Measurements from ENCODE around the gene B3GALT6.

Gene B3GALT6

DNA sequence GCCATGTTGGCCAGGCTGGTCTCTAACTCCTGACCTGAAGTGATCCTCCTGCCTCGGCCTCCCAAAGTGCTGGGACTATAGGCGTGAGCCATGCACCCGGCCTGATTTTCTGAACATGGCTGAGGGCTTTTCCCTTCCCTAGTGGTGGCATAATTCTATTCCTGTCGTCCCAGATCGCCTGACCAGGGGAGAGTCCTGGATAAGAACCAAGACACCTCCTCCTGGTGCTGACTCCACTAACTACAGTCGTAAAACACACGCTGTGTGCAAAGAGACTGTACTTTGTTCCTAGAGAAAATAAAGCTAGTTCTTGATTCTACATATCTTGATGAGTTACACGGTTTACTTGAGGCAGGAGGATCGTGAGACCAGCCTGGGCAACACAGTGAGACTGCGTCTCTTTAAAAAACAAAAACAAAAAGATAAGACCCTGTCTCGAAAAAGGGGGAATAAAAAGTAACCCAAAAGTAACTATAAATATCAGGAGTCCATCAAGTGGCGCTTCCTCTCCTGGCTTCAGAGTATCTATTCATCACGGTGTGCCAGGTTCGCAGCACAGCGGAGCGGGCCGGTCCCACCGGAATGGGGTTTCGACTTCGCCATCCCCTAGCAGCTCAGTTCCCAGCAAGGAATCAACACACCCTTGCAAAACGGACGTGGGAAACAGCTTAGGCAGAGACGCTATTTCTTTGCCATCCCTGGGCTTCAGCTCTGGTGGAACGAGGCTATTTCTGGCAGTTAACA lies 1.2 kb upstream of the B3GALT6 start:
- TF ChIP-seq, protein P1, sequence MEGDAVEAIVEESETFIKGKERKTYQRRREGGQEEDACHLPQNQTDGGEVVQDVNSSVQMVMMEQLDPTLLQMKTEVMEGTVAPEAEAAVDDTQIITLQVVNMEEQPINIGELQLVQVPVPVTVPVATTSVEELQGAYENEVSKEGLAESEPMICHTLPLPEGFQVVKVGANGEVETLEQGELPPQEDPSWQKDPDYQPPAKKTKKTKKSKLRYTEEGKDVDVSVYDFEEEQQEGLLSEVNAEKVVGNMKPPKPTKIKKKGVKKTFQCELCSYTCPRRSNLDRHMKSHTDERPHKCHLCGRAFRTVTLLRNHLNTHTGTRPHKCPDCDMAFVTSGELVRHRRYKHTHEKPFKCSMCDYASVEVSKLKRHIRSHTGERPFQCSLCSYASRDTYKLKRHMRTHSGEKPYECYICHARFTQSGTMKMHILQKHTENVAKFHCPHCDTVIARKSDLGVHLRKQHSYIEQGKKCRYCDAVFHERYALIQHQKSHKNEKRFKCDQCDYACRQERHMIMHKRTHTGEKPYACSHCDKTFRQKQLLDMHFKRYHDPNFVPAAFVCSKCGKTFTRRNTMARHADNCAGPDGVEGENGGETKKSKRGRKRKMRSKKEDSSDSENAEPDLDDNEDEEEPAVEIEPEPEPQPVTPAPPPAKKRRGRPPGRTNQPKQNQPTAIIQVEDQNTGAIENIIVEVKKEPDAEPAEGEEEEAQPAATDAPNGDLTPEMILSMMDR (IDR thresholded peaks at IDR 0.05; ENCODE audit: insufficient read depth, low read length, poor library complexity, severe bottlenecking), result no peak
- Histone ChIP-seq H3K4me3 (replicated peaks; ENCODE audit: low read depth, low read length) (peak overlapping the region; percentile 95), H3K27me3 (replicated peaks; ENCODE audit: control insufficient read depth, insufficient read depth, low read length) (no peaks in the 10 kb centered on the region), H3K36me3 (ENCODE audit: control insufficient read depth, insufficient read depth, low read length) (peaks cover 23% of the 10 kb centered on the region)
- DNase-seq (ENCODE audit: extremely low read depth, insufficient read length), result no peak

DNA sequence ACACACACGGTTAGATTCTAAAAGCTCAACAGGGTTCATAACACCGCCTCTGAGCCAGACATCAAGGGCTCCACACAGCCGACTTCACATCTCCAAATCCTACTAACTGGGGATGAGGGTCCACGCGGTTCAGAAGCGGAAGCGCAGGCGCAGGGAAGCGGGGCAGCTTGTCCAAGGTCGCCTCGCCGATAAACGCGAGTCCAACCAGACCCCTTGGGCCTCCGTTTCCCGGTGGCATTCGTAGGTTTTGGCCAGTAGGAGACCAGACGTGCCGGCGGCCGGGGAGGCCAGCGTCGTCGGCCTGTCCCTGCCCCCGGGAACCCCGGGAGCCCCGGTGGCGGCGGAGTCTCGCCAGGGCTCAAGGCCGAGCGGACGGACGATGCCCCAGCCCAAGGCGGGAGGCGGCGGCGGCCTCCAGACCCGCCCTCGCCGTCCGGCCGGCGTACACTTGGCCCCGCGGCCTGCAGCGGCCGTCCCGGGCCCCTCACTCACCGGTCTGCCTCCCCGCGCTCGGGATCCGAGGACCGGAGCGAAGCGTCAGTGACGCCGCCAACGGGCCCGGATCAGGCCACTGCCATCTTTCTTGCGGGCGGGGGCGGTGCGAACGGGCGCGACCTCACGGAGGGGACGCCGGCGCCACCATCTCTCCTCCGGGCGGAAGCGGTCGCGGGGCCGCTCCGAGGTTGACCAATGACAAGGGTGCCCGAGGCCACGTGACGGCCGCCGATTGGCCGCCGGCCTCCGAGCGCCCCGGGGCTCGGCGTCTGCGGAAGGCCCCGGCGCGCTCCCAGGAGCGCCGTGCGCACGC lies 433 bp upstream of the B3GALT6 start, which contains the start of gene SDF4:
SDF4 (minus strand) TSS at position 602 of the 808 bp plus-strand sequence. CDS start 3,229 bp downstream, outside the sequence.
- H3K36me3 ChIP-seq (ENCODE audit: control insufficient read depth, insufficient read depth, low read length), result peaks cover 20% of the 10 kb centered on the region
- no peaks in the 10 kb centered on the region for H3K27me3 ChIP-seq (replicated peaks; ENCODE audit: control insufficient read depth, insufficient read depth, low read length)
- TF ChIP-seq, protein P1 (IDR thresholded peaks at IDR 0.05; ENCODE audit: insufficient read depth, low read length, poor library complexity, severe bottlenecking), result no peak
- H3K4me3 ChIP-seq (replicated peaks; ENCODE audit: low read depth, low read length), result peak within 1 kb of the TSS; percentile 95
- DNase-seq (ENCODE audit: extremely low read depth, insufficient read length), result peak; percentile 98

DNA sequence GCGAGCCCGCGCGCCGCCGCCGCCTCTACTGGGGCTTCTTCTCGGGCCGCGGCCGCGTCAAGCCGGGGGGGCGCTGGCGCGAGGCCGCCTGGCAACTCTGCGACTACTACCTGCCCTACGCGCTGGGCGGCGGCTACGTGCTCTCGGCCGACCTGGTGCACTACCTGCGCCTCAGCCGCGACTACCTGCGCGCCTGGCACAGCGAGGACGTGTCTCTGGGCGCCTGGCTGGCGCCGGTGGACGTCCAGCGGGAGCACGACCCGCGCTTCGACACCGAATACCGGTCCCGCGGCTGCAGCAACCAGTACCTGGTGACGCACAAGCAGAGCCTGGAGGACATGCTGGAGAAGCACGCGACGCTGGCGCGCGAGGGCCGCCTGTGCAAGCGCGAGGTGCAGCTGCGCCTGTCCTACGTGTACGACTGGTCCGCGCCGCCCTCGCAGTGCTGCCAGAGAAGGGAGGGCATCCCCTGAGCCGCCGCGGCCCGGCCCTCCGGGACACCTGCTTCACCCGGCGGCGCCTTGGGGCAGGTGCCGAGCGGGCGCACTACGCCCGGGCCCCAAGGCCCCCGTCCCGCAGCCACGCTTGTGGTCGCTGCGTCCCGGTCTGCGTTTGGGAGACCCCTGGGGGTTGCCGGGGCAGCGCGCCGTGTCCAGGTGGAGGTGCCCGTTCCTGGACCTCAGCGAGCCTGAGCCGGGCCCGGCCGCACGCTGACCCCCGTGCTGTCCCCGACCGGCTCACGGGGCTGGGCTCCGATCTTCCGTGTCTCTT lies 944 bp downstream of the B3GALT6 start:
- TF ChIP-seq, protein P1 (IDR thresholded peaks at IDR 0.05; ENCODE audit: insufficient read depth, low read length, poor library complexity, severe bottlenecking), result no peak
- Histone ChIP-seq H3K4me3 (replicated peaks; ENCODE audit: low read depth, low read length) (peak overlapping the region; percentile 46; the same call in 1 of the 2 replicates), H3K27me3 (replicated peaks; ENCODE audit: control insufficient read depth, insufficient read depth, low read length) (no peaks in the 10 kb centered on the region; the same call in 1 of the 2 replicates), H3K36me3 (ENCODE audit: control insufficient read depth, insufficient read depth, low read length) (peaks cover 10% of the 10 kb centered on the region)
- no peak for DNase-seq (ENCODE audit: extremely low read depth, insufficient read length)

DNA sequence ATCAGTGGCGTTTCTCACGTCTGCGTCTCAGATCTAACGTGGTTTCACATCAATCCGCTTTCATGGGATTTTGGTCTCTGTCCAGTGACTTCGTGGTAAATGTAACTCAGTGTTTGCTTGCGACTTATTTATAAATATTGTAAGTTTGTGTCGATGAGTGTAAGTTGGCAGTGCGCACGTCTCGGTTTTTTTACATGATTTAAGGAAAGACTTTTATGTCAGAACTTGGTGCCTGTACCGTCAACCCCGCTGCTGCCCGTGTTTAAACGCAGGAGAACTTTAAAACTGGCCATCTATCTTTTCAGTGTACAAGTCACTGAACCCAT lies 1.5 kb downstream of the B3GALT6 start:
- no peak overlapping the region for H3K4me3 ChIP-seq (replicated peaks; ENCODE audit: low read depth, low read length)
- H3K27me3 ChIP-seq (replicated peaks; ENCODE audit: control insufficient read depth, insufficient read depth, low read length), result no peaks in the 10 kb centered on the region; the same call in 1 of the 2 replicates
- TF ChIP-seq, protein P1 (IDR thresholded peaks at IDR 0.05; ENCODE audit: insufficient read depth, low read length, poor library complexity, severe bottlenecking), result no peak
- no peak for DNase-seq (ENCODE audit: extremely low read depth, insufficient read length)
- H3K36me3 ChIP-seq (ENCODE audit: control insufficient read depth, insufficient read depth, low read length), result peaks cover 4% of the 10 kb centered on the region

DNA sequence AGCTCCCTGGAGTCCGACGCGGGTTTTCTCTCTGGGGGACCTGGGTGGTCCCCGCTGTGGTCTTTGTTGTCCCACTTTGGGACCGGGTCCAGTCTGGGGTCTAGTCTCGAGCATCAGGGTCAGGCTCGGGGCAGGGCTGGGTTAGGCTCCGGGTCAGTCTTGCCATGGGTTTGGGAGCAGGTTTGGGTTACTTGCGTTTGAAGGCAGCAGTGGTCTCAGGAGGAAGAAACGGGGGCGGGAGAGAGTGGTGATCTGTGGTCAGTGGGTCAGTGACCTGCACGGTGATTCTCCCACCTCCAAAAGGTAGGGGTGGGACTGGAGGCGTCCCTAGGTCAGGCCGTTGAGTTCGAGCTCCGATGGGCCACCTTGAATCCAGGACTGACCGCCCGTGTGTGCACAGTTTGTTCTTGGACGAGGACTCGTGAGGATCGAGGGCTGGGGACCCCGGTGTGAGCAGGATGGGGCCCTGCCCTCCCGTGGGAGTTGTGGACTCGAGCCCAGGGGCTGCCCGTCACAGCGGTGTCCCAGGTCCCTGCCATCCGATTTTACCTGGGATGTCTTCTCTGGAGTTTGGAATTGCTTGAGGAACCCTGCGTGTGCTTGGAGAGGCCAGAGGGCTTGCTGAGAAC lies 2.3 kb downstream of the B3GALT6 start:
- no peak for DNase-seq (ENCODE audit: extremely low read depth, insufficient read length)
- no peaks in the 10 kb centered on the region; the same call in 1 of the 2 replicates for H3K27me3 ChIP-seq (replicated peaks; ENCODE audit: control insufficient read depth, insufficient read depth, low read length)
- H3K36me3 ChIP-seq (ENCODE audit: control insufficient read depth, insufficient read depth, low read length), result peaks cover 3% of the 10 kb centered on the region; the same call in 1 of the 2 replicates
- H3K4me3 ChIP-seq (replicated peaks; ENCODE audit: low read depth, low read length), result no peak overlapping the region
- TF ChIP-seq, protein P1 (IDR thresholded peaks at IDR 0.05; ENCODE audit: insufficient read depth, low read length, poor library complexity, severe bottlenecking), result no peak

All from GM06990 (cell line).